IPS-18a (cell line): ENCODE data around the gene PTPN7.

Source experiments
- H3K27ac ChIP-seq: one replicate; pipeline ENCODE4 v1.5.1; 2013; ENCODE audit warnings: low read length
- H3K27me3 ChIP-seq: one replicate; pipeline ENCODE4 v1.6.1; 2013; ENCODE audit warnings: mild to moderate bottlenecking, low read length; ENCODE audit not compliant: control insufficient read depth, insufficient read depth
- H3K36me3 ChIP-seq: one replicate; pipeline ENCODE4 v1.6.1; 2013; ENCODE audit warnings: low read depth, low read length; ENCODE audit not compliant: control insufficient read depth
- H3K4me1 ChIP-seq: one replicate; pipeline ENCODE4 v1.6.1; 2013; ENCODE audit warnings: low read depth, low read length; ENCODE audit not compliant: control insufficient read depth
- H3K4me3 ChIP-seq: one replicate; pipeline ENCODE4 v1.5.1; 2013; ENCODE audit warnings: low read length
- H3K9ac ChIP-seq: one replicate; pipeline ENCODE4 v1.6.1; 2013; ENCODE audit warnings: mild to moderate bottlenecking, low read length, moderate library complexity
- H3K9me3 ChIP-seq: one replicate; pipeline ENCODE4 v1.6.1; 2013; ENCODE audit warnings: low read depth, low read length; ENCODE audit not compliant: control insufficient read depth

The PTPN7 gene

DNA sequence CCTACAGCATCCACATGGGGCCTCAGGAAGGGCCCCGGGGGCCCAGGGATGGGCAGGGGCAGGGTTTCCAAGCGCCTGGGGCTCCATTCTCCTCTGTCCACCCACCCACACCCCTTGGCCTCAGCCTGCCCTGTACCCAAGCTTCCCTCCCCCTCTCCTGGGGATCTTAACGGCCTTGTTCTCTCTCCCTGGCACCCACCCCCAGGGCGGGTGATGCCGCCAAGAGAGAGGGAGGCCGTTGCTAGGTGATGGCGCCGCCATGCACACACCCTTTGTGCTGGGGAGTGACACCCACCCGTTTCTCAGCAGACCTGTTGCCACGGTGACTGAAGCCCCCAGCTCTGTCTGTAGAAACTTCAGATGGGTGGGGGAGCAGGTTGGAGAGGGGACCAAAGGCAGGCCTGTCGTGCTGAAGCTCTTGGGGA lies 30.1 kb downstream of the PTPN7 start:
- no peak overlapping the region for H3K27ac ChIP-seq
- H3K27me3 ChIP-seq, result no peaks in the 10 kb centered on the region
- H3K4me1 ChIP-seq, result no peaks in the 10 kb centered on the region
- H3K9me3 ChIP-seq, result no peaks in the 10 kb centered on the region
- H3K36me3 ChIP-seq, result peaks cover 12% of the 10 kb centered on the region
- no peak overlapping the region for H3K9ac ChIP-seq
- no peak overlapping the region for H3K4me3 ChIP-seq

DNA sequence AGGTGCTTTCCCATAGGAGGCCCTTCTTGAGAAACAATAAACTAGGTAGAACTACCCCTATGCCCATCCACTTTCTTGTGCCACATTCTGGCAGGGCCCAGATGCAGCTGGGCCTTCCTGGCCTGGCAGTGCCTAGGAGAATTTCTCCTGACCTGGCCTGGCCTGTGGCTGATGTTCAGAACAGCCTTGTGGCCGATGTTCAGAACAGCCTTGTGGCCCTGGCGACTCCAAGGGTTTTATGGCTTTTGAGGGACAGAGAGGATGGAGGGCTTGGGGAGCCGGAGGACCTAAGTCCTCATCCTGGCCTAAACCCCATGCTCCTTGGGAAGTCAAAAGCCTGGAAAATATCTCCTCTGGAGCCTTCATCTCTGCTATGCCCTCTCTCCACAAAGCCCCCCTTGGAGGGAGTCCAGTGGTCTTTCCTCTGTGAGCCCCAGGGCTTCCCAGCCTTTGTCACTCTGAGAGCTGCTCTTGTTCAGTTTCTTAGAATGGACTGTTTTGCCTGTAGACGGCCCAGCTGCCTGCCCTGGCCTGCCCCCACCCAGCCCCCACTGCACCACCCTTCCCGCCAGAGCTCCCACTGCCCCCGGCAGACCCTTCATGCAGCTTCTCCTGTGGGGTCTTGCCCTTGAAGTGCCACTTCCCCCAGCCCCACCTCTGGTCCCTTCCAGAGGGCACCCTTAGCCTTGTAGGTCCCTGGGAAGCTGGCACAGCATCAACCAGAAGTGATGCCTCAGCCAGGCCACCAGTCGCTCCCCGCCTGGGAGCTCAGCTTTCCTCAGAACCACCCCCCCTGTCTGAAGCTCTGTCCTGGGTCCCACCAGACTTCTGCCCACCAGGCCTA lies 30.7 kb downstream of the PTPN7 start:
- H3K36me3 ChIP-seq, result peaks cover 9% of the 10 kb centered on the region
- H3K27me3 ChIP-seq, result no peaks in the 10 kb centered on the region
- H3K4me3 ChIP-seq, result no peak overlapping the region
- H3K4me1 ChIP-seq, result no peaks in the 10 kb centered on the region
- no peak overlapping the region for H3K9ac ChIP-seq
- H3K27ac ChIP-seq, result no peak overlapping the region
- H3K9me3 ChIP-seq, result no peaks in the 10 kb centered on the region

DNA sequence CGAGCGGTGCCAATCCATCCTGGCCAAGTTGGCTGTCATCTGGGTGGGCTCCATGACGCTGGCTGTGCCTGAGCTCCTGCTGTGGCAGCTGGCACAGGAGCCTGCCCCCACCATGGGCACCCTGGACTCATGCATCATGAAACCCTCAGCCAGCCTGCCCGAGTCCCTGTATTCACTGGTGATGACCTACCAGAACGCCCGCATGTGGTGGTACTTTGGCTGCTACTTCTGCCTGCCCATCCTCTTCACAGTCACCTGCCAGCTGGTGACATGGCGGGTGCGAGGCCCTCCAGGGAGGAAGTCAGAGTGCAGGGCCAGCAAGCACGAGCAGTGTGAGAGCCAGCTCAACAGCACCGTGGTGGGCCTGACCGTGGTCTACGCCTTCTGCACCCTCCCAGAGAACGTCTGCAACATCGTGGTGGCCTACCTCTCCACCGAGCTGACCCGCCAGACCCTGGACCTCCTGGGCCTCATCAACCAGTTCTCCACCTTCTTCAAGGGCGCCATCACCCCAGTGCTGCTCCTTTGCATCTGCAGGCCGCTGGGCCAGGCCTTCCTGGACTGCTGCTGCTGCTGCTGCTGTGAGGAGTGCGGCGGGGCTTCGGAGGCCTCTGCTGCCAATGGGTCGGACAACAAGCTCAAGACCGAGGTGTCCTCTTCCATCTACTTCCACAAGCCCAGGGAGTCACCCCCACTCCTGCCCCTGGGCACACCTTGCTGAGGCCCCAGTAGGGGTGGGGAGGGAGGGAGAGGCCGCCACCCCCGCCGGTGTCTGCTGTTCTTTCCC lies 32.4 kb downstream of the PTPN7 start:
- H3K36me3 ChIP-seq, result peaks cover 5% of the 10 kb centered on the region
- no peak overlapping the region for H3K9ac ChIP-seq
- H3K27me3 ChIP-seq, result no peaks in the 10 kb centered on the region
- no peaks in the 10 kb centered on the region for H3K9me3 ChIP-seq
- H3K27ac ChIP-seq, result no peak overlapping the region
- H3K4me1 ChIP-seq, result no peaks in the 10 kb centered on the region
- H3K4me3 ChIP-seq, result no peak overlapping the region

DNA sequence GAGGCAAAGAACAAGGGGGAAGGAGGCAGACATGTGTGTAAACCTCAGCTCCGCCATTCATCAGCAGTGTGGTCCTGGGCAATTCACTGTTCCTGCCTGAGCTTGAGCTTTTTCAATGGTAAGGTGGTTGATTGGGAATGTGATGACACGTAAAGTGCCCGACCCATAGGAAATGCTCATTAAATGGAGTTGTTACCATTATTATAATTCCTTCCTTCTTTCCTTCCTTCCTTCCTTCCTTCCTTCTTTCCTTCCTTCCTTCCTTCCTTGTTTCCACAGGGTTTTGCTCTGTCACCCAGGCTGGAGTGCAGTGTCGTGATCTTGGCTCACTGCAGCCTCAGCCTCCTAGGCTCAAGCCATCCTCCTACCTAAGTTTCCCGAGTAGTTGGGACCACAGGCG lies 33.3 kb downstream of the PTPN7 start:
- no peak overlapping the region for H3K9ac ChIP-seq

DNA sequence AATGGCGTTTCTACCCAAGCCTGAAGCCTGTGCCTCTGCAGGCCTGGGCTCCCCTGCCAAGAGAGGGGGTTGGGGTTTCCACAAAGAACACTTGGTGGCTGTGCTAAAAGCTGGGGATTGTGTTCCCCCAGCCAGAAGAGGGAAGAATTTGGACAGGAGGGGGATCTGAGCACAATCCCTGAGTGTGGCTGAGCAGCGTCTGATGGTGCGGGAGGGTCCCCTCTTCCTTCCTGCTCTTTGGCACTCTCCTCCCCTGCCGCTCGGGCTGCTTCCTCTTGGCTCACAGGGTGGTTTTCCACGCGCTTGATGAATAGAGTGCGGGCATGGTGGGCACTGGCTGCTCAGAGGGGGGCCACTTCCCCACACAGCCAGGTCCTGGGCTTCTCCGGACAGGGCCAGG lies 34.0 kb downstream of the PTPN7 start:
- Histone ChIP-seq H3K27me3 (no peaks in the 10 kb centered on the region), H3K4me1 (peaks cover 2% of the 10 kb centered on the region), H3K9me3 (no peaks in the 10 kb centered on the region), H3K27ac (no peak overlapping the region), H3K36me3 (no peaks in the 10 kb centered on the region), H3K9ac (no peak overlapping the region), H3K4me3 (no peak overlapping the region)

More for the DNA sequence above, 33.3 kb downstream of the PTPN7 start:
- H3K36me3 ChIP-seq, result peaks cover 1% of the 10 kb centered on the region
- H3K27me3 ChIP-seq, result no peaks in the 10 kb centered on the region
- no peak overlapping the region for H3K27ac ChIP-seq
- H3K4me3 ChIP-seq, result no peak overlapping the region
- no peaks in the 10 kb centered on the region for H3K9me3 ChIP-seq
- H3K4me1 ChIP-seq, result peaks cover 2% of the 10 kb centered on the region

DNA sequence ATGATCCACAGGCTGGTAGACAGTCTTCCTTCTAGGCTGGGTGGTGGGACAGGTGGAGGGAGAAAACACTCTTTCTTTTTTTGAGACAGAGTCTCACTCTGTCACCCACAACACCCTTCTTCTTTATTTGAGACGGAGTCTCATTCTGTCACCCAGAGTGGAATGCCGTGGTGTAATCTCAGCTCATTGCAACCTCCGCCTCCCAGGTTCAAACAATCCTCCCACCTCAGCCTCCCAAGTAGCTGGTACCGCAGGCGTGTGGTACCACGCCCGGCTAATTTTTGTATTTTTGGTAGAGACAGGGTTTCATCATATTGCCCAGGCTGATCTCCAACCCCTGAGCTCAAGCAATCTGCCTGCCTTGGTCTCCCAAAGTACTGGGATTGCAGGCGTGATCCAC lies 34.8 kb downstream of the PTPN7 start:
- H3K4me1 ChIP-seq, result peaks cover 2% of the 10 kb centered on the region
- H3K36me3 ChIP-seq, result no peaks in the 10 kb centered on the region
- no peak overlapping the region for H3K9ac ChIP-seq
- H3K27ac ChIP-seq, result no peak overlapping the region
- H3K9me3 ChIP-seq, result no peaks in the 10 kb centered on the region
- H3K27me3 ChIP-seq, result no peaks in the 10 kb centered on the region
- H3K4me3 ChIP-seq, result no peak overlapping the region

DNA sequence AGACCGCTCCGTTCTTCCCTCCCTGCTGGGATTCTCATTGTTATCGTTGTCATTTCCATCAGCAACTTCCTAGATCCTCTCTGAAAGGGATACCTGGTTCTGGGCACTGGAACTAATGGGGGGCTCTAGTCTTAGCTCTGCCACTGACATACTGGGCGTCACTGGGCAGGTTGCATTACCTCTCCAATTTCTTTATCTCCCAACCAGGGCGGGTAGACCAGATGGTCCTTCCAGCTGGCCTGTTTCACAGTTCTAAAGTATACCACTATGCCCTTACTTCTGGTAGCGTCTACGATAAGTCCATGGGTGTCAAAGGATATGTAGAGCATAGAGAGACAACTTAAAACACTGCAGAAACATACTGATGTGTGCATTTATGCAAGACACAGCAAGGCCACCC lies 36.3 kb downstream of the PTPN7 start:
- Histone ChIP-seq H3K36me3 (no peaks in the 10 kb centered on the region), H3K27ac (no peak overlapping the region), H3K9me3 (no peaks in the 10 kb centered on the region), H3K4me3 (no peak overlapping the region), H3K27me3 (no peaks in the 10 kb centered on the region), H3K4me1 (peaks cover 2% of the 10 kb centered on the region), H3K9ac (no peak overlapping the region)

DNA sequence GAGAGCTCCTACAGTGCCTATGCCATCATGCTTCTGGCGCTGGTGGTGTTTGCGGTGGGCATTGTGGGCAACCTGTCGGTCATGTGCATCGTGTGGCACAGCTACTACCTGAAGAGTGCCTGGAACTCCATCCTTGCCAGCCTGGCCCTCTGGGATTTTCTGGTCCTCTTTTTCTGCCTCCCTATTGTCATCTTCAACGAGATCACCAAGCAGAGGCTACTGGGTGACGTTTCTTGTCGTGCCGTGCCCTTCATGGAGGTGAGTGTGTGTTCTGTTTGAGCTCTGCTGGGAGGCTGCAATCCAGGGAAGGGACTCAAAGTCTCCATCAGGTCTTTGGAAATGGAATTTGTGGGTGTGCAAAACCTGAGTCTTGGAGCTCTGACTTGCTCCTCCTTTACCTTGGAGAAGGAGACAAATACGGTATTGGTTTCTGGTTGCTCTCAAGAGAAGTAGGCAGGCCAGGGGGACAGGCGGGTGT lies 37.0 kb downstream of the PTPN7 start:
- H3K4me1 ChIP-seq, result peaks cover 2% of the 10 kb centered on the region
- H3K36me3 ChIP-seq, result no peaks in the 10 kb centered on the region
- no peak overlapping the region for H3K27ac ChIP-seq
- no peaks in the 10 kb centered on the region for H3K27me3 ChIP-seq
- H3K9me3 ChIP-seq, result no peaks in the 10 kb centered on the region
- no peak overlapping the region for H3K4me3 ChIP-seq
- no peak overlapping the region for H3K9ac ChIP-seq

DNA sequence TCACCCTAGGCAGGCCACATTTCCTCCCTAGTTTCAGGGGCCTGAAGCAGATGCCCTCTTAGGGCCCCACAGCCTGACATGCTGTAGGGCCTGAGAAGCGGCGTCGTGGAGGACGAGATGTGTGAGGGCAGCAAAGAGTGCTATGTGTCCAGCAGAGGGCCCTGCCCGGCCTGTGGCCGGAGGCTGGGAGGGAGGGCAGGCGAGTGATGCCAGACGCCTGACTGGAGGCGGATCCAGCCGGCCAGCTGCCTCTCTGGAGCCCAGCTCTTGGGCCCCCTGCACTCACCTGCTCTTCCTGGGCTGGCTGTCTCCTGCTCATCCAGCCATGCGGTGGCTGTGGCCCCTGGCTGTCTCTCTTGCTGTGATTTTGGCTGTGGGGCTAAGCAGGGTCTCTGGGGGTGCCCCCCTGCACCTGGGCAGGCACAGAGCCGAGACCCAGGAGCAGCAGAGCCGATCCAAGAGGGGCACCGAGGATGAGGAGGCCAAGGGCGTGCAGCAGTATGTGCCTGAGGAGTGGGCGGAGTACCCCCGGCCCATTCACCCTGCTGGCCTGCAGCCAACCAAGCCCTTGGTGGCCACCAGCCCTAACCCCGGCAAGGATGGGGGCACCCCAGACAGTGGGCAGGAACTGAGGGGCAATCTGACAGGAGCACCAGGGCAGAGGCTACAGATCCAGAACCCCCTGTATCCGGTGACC lies 37.6 kb downstream of the PTPN7 start, which contains the start of gene GPR37L1:
GPR37L1 (plus strand) TSS at position 279 of the 697 bp plus-strand sequence; CDS start at position 326, 47 bp downstream.
- no peaks in the 10 kb centered on the region for H3K27me3 ChIP-seq
- no peaks in the 10 kb centered on the region for H3K36me3 ChIP-seq
- no peaks in the 10 kb centered on the region for H3K9me3 ChIP-seq
- no peak within 1 kb of the TSS for H3K9ac ChIP-seq
- no peak within 1 kb of the TSS for H3K4me3 ChIP-seq
- no peak within 1 kb of the TSS for H3K27ac ChIP-seq
- peaks cover 2% of the 10 kb centered on the region for H3K4me1 ChIP-seq

DNA sequence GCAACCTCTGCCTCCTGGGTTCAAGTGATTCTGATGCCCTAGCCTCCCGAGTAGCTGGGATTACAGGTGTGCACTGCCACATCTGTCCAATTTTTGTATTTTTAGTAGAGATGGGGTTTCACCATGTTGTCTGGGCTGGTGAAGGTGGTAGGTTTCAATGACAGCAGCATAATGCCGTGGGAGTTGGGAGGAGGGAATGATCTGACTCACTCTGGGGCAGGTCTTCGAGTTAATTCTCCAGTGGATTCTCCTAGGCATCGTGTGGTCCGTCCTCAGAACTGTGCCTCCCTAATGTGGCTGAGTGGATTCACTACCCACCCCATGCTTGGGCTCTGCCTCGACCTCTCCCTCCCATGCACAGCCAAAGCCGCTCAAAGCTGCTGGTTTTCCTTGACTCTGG lies 39.4 kb downstream of the PTPN7 start:
- no peak overlapping the region for H3K4me3 ChIP-seq
- peaks cover 2% of the 10 kb centered on the region for H3K4me1 ChIP-seq
- H3K9ac ChIP-seq, result no peak overlapping the region
- H3K9me3 ChIP-seq, result no peaks in the 10 kb centered on the region
- no peak overlapping the region for H3K27ac ChIP-seq
- H3K36me3 ChIP-seq, result no peaks in the 10 kb centered on the region
- no peaks in the 10 kb centered on the region for H3K27me3 ChIP-seq

DNA sequence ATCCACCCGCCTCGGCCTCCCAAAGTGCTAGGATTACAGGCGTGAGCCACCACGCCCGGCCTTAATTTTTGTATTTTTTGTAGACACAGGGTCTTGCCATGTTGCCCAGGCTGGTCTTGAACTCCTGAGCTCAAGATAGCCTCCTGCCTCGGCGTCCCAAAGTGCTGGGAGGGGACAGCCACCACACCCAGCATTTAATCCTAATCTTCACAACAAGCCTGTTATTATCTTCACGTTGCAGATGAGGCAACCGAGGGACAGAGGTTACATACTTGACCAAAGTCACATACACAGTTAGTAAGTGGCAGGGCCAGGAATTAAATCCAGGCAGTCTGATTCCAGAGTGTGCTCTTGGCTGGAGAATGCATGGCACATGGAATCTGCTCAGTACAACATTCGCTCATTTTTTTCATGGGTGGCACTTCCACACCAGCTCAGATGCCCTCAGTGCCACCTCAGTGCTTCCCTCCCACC lies 42.5 kb downstream of the PTPN7 start:
- no peak overlapping the region for H3K9ac ChIP-seq
- H3K4me1 ChIP-seq, result peaks cover 2% of the 10 kb centered on the region
- no peaks in the 10 kb centered on the region for H3K27me3 ChIP-seq
- H3K27ac ChIP-seq, result no peak overlapping the region
- no peaks in the 10 kb centered on the region for H3K9me3 ChIP-seq
- no peaks in the 10 kb centered on the region for H3K36me3 ChIP-seq
- H3K4me3 ChIP-seq, result no peak overlapping the region
